Fibroblast of pulmonary artery (primary cell): ENCODE measurements around the gene DUOXA1.

ENCODE experiments used
- DNase-seq: peaks from one replicate; pipeline ENCODE4 v3.0.0-alpha.2; 2010; ENCODE audit warnings: low read depth
- H3K4me3 ChIP-seq: replicated peaks from 2 replicates; pipeline ENCODE4 v1.5.1; 2011; ENCODE audit warnings: low read depth, mild to moderate bottlenecking, control low read depth, low read length, moderate library complexity
- CTCF ChIP-seq: IDR thresholded peaks from 2 replicates; pipeline ENCODE4 v1.5.1; 2011; ENCODE audit warnings: mild to moderate bottlenecking, control low read depth, low read length, inconsistent platforms; ENCODE audit errors: missing control alignments

The DUOXA1 gene

GRCh38 chr15:45117308-45118130, 12.2 kb downstream of the DUOXA1 start:
- DNase-seq, result no peak
- H3K4me3 ChIP-seq, result no peak overlapping the region
- no peak for TF ChIP-seq CTCF

- H3K4me3 ChIP-seq, result no peak overlapping the region
- TF ChIP-seq CTCF, result no peak
- no peak for DNase-seq
Observed at GRCh38 chr15:45116482-45117307, 13.0 kb downstream of the DUOXA1 start.

- no peak overlapping the region for H3K4me3 ChIP-seq
- no peak for DNase-seq
- TF ChIP-seq CTCF, result no peak
Observed at GRCh38 chr15:45116006-45116481, 13.6 kb downstream of the DUOXA1 start.

- no peak overlapping the region for H3K4me3 ChIP-seq
- no peak for TF ChIP-seq CTCF
- no peak for DNase-seq
Observed at GRCh38 chr15:45115312-45115820, 14.3 kb downstream of the DUOXA1 start.

GRCh38 chr15:45114751-45115085, 15.0 kb downstream of the DUOXA1 start:
- H3K4me3 ChIP-seq, result no peak overlapping the region
- DNase-seq, result no peak
- TF ChIP-seq CTCF, result no peak

- DNase-seq, result no peak
- H3K4me3 ChIP-seq, result no peak within 1 kb of the TSS
- no peak for TF ChIP-seq CTCF
Observed at GRCh38 chr15:45114076-45114750, 15.5 kb downstream of the DUOXA1 start, which contains the start of the genes DUOX2 and DUOXA2. Gene DUOX2, minus strand, starts transcription at chr15:45114172. Its CDS starts 761 bp downstream, at chr15:45113411. Gene DUOXA2, plus strand, starts transcription at chr15:45114326. Its CDS starts 280 bp downstream, at chr15:45114606.
